Activated effector memory CD4-positive, alpha-beta T cell treated with anti-CD3 and anti-CD28 coated beads, Interleukin-2, amount 50 U/mL, for 16 hours (primary cell): ENCODE measurements around the gene PLXNA4.
"Not testable (repeated sequence)": the region's sequence is repeated elsewhere in the genome, so short reads cannot be mapped to it uniquely, and the experiment has no call there.

Source experiments
- DNase-seq: peaks from one replicate; pipeline ENCODE4 v3.0.0-alpha.2; 2020

Gene PLXNA4

GRCh38 chr7:132183781-132184380 lies 392.4 kb downstream of the PLXNA4 start:
- no peak for DNase-seq

DNA sequence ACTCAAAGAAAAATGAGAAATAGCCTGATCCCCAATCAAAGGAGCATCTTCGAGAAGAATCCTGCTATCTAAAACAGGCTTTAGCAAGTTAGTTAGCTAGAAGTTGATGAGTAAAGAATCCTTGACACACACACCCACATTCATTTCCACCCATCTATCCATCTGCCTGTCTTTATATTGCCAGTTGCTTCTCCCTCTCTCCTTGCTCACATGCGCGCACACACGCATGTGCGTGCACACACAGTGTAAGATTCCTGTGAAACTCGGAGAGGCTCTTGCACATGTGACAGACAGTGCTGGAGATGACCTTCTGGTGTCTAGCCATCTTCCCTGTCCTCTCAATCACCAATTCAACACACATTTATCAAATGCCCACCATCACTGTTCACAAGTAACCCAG lies 393.3 kb downstream of the PLXNA4 start:
- DNase-seq = no peak

DNA sequence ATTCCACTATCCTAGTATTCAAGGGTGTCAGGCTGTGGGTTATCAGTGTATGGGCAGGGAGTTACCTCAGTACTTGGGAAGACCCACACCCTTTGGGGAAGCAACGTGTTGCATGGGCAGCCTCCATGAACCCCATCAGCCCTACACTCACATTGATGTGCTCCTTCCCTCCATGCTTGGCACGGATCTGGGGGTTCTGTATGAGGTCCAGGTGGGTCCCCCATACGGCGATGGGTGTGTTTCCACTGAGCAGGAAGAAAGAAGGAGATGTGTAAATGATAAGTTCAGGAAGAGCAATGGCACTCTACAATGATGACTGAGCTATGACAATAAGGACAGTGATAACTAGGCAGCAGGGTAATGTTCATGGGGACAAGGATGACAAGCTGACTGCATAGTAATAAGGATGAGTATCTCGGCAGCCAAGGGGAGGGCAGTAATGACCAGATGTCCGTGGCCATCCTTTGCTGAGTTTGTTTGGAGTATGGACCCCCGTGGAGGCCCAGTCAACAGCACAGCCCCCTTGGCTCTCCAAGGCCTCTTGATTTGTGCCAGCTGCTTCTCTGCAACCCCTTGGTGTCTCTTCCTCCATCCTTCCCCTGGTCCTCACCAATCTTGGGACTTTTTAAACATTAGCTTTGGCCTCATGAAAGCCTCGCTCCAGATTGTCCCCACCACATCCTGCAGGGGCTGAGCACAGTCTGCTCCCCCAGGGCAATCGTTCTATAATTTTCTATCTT lies 394.2 kb downstream of the PLXNA4 start:
- DNase-seq = no peak

DNA sequence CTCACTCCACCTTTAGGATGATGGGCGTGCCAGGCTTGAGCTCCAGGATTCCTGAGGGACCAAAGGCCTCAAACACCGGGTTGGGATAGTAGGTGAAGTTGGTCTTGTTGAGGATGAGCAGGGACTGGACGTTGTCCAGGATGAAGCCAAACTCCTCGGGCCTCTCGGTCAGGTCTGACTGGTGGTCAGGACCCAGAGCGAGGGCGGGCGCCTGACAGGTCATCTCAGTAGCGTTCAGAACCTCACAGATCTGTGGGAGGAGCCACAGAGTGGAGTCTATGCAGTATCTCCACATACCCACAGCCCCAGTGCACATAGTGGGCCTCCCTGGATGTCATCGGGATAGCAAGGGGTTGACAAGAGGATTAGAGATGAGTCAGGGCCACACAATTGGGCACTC lies 394.9 kb downstream of the PLXNA4 start:
- no peak for DNase-seq

GRCh38 chr7:132180481-132180880 lies 395.8 kb downstream of the PLXNA4 start:
- DNase-seq = no peak

DNA sequence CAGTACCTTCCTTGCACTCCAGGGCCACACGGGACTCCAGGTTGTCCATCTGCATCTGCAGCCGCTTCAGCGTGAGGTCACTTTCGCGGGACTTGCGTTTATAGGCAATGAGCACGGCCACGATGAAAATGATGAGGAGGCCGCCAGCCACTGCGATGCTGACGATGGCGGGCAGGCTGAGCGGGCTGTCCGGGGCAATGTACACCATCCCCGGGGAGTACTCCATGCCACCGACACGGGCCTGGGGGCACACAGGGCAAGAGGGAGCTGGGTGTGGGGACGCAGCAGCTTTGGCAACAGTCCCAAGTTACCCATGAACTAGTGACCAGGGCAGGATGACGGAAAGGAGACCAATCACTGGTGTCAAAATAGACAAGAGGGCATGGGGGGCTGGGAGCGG lies 396.6 kb downstream of the PLXNA4 start:
- no peak for DNase-seq

DNA sequence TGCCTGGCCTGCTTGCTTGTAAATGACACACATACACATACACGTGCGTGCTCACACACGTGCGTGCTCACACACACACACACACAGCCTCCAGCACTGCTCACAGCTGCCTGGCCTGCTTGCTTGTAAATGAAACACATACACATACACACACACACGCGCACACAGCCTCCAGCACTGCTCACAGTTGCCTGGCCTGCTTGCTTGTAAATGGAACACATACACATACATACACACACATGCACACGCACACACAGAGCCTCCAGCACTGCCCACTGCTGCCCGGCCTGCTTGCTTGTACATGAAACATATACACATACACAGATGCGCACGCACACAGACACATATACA lies 397.2 kb downstream of the PLXNA4 start:
- DNase-seq = no peak

- not testable (repeated sequence) for DNase-seq
Measured at GRCh38 chr7:132178402-132179079, 397.7 kb downstream of the PLXNA4 start.

- DNase-seq = no peak
Measured at GRCh38 chr7:132177708-132178401, 398.4 kb downstream of the PLXNA4 start.

- no peak for DNase-seq
Measured at GRCh38 chr7:132176719-132177118, 399.6 kb downstream of the PLXNA4 start.

DNA sequence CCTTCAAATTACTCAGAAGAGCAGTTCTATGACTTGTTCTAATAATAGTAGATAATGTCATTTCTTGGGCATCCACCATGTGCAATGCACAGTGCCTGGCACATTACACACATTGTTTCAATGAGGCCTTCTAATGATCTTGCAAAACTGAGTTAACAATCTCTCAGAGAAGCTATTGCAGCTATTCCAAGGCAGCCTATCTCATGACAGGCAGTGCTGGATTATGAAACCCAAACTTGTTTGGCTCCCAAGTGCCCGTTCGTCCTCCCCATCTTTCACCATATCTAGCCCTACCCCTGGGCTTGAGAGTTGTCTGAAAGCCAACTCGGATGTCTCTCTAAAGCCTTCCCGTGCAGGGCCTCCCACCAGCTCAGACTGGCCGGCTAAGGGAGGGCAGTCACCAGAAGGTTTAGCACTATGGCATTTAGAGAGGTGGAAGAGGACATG lies 405.1 kb downstream of the PLXNA4 start:
- no peak for DNase-seq

- no peak for DNase-seq
Measured at GRCh38 chr7:132169730-132170129, 406.5 kb downstream of the PLXNA4 start.

DNA sequence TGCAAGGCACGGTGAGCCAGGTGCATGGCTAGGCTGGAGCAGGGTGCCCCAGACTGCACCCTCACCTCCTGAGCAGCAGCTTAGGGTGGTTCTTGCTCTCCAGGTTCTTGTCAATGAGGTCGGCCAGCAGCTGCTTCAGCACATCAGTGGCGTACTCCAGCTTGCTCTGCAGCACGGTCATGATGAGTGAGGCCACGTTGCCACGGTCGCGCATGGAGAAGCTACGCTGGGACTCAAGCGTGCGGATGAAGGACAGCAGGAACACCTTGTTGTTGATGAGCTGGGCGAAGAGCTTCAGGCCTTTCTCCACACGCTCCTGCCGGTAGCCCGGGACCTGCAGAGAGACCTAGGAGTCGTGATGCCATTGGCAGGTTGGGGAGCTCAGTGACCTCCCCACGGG lies 408.0 kb downstream of the PLXNA4 start:
- DNase-seq = no peak

- not testable (repeated sequence) for DNase-seq
Measured at GRCh38 chr7:132165695-132166094, 410.6 kb downstream of the PLXNA4 start.

DNA sequence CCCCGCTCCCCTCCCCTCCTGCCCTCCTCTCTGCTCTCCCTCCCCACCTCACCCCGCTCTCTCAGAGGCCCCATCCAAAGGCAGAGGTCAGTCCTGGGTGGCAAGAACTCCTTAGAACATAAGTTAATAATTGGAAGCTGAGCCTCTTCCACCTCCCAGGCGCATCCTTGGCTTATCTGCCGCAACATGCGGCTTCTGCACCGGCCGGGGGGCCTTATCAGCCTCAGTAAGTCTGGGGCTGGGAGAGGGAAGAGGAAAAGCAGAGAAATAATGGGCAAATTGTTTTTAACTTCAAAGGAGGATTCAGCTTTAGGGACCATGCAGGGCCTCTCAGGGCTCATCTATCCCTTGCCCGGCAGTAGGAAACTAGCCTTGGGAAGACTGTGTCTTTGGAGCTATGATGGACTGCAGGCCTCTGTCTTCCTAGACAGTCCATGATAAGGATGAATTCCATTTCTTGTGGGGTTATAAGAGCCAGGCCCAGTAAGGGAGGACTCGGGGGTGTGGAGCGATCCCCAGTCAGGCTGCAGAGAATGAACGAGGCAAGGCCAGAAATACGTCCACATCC lies 411.6 kb downstream of the PLXNA4 start:
- DNase-seq = no peak

- DNase-seq = no peak
Measured at GRCh38 chr7:132162556-132163144, 413.6 kb downstream of the PLXNA4 start.

GRCh38 chr7:132161976-132162375 lies 414.3 kb downstream of the PLXNA4 start:
- DNase-seq = no peak

GRCh38 chr7:132161533-132161915 lies 414.7 kb downstream of the PLXNA4 start:
- no peak for DNase-seq

DNA sequence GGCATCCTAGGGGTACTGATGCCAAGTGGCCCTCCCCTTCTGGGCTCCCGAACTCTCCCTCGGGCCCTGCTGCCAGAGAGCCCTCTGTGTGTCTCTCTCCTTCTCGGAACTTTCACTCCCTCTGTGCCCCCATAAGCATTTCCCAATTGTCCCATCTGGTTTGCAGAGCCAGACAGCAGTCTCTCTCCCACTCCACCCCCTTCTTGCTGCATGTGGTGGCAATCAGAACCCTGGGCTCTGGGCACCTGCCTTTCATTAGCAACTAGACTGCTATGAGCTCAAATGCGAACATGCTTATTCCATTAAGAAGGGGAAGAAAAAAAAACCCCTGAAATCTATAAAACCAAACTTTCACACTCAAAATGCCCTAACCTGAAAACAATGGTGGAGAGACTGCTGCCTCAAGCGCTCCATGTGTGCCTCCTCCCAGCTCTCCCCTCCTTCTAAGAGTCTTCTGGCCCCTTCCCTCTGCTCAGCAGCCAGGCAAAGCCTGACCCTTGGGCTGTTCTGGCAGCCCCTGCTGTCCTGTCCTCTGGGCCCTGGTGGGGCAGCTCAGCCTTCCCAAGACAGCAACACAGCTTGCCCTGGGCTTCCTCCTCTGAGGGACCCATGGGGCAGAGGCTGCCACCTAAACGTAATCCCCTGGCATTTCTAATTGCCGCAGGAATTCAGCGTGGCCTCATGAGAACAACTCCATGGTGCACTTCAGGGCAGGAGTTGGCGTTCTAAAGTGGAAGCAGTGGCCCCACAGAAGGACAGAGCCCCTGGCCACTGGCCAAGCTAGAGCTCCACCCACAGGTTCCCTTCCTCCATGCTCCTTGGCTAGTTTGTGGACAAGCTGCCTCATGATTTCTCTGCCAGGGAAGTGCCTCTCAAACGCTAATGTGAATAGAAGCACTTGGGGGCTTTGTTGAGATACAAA lies 415.4 kb downstream of the PLXNA4 start:
- DNase-seq = no peak

GRCh38 chr7:132158841-132159240 lies 417.4 kb downstream of the PLXNA4 start:
- no peak for DNase-seq

DNA sequence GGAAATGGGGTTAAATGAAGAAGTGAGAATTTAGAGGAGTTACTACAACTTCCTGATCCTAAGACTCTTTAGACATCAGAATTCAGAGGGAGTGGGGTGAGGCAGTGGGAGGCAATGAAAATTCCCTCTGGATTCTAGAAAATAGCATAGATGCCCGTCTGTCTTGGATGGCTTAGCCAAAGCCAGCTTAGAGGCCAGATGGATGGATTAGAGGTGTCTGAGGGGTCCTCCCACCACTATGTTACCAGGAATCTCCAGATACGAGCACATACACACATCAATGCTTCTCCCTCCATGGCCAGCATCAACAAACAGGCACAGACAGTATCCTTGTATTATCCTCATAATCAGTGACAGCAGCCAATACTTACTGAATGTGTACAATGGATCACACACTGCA lies 418.1 kb downstream of the PLXNA4 start:
- DNase-seq = no peak

DNA sequence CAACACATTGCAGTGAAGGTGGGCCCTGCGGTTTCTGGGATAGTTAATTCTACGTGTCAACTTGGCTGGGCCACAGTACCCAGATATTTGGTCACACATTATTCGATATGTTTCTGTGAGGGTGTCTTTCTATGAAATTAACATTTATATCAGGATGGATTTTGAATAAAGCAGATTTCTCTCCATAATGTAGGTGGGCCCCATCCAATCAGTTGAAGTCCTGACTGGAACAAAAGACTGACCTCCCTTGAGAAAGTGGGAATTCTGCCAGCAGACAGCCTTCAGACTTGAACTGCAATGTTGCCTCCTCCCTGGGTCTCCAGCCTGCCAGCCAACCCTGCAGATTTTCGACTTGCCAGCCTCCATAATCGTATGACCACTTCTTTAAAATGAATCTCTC lies 420.6 kb downstream of the PLXNA4 start:
- no peak for DNase-seq
